Measurements from ENCODE around the gene SULT2A1.
"Not testable (repeated sequence)": the region's sequence is repeated elsewhere in the genome, so short reads cannot be mapped to it uniquely, and the experiment has no call there.

SULT2A1 gene

GRCh38 chr19:47859838-47860237 lies 26.3 kb downstream of the SULT2A1 start:
- DNase-seq = not testable (repeated sequence)

- not testable (repeated sequence) for DNase-seq
Measured at GRCh38 chr19:47858646-47859285, 27.3 kb downstream of the SULT2A1 start, which contains the start of gene TPRX2. TPRX2 (plus strand) TSS chr19:47859235; CDS start chr19:47859247, 12 bp downstream.

DNA sequence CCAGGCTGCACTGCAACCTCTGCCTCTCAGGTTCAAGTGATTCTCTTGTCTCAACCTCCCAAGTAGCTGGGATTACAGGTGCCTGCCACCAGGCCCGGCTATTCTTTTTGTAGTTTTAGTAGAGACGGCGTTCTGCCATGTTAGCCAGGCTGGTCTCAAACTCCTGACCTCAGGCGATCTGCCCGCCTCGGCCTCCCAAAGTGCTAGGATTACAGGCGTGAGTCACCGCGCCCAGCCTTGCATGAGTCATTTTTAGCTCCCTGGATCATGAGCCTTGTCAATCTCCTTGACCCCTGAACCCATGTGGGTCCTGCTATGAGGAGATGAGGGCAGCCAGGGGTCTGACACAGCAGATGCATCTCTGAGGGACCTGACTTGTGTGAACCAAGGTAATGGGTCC lies 27.9 kb downstream of the SULT2A1 start:
- DNase-seq = not testable (repeated sequence)

DNA sequence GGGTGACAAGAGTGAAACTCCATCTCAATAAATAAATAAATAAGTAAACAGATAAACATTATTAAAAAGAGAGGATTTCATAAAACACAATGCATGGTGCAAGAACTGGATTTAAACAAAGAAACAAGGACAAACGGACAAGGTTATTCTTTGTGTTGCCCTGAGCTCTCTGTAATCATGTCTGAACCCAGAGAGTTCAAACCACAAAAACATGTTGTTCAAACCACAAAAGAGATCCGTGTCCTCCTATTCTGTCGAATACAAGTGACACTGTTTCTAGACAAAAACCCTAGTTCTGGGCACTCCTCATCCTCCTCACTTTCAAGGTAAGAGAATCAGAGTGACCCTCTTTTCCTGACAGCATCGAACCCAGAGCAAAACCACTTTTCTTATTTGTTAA lies 31.7 kb downstream of the SULT2A1 start:
- no peak for DNase-seq

DNA sequence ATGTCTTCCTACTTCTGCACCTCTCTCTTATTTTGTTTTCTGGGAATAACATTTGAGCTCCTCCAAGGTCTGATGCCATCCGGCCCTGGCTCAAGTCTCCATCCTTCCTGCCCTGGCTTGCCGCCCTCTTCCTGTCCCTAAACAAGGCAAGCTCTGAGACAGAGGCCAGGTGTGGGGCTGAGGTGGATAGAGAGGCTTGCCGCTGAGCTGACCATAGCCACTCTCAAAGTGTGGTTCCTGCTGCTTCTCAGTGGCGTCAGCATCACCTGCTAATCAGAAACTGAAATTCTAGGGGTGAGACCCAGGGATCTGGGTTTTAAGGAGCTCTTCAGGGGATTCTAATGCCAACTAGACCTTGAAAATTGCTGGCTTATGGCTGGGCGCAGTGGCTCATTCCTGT lies 33.1 kb downstream of the SULT2A1 start:
- no peak for DNase-seq

DNA sequence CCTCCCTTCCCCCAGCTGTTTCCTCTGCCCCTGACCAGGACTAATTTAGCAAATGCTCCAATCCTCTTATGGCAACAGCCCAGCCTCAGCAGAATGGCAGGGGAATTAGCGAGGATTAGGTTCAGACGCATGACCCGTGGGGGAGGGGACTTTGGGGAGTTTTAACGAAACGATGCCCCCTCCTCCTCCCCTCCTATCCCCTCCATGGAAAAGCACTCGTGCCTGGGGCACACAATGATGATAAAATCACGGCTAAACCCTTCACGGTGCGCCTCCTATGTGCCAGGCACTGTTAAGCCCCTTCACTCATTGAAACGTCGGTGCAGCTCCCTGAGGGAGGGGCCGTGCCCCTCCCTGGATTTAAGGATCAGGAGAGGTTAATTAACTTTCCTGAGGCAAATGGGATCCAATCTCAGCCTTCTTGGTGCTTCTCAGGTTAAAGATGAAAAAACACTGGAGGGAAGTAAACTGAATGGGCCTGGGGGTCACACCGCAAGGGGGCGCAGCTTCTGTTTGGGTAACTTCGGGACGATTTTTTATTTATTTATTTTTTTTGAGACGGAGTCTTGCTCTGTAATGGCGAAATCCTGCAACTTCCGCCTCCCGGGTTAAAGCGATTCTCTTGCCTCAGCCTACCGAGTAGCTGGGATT lies 37.2 kb downstream of the SULT2A1 start:
- no peak for DNase-seq

DNA sequence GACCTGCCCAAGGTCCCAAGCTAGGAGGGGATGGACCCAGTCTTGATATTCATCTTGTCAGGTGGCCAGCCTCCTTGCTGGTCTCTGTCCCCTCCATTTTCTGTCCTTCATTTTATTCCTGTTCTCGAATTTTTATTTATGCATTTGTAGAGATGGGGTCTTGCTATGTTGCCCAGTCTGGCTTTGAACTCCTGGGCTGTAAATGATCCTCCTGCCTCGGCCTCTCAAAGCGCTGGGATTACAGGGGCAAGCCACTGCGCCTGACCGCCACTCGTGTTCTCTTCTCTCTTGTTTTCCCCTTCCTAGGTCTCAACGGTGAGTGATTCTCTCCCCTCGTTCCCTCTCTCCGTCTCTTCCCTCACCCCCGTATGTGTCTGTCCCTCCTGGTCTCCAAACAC lies 37.7 kb downstream of the SULT2A1 start:
- no peak for DNase-seq

- no peak for DNase-seq
Measured at GRCh38 chr19:47842941-47843340, 43.2 kb downstream of the SULT2A1 start.

- no peak for DNase-seq
Measured at GRCh38 chr19:47839913-47840312, 46.2 kb downstream of the SULT2A1 start.

GRCh38 chr19:47839411-47839810 lies 46.7 kb downstream of the SULT2A1 start:
- no peak for DNase-seq

DNA sequence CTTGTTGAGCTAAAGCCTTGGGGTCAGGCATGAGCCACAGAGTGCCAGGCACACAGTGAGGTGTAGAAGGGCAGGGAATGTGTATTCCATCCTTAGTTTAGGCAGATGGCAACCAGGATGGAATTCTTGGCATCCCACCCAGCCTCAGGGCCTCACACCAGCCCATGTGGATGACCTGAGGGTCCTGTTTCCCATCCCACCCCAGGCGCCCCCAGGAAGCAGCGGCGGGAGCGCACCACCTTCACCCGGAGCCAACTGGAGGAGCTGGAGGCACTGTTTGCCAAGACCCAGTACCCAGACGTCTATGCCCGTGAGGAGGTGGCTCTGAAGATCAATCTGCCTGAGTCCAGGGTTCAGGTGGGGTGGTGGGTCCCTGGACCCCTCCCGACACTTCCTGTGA lies 50.1 kb downstream of the SULT2A1 start:
- DNase-seq = no peak

GRCh38 chr19:47832723-47833122 lies 53.4 kb downstream of the SULT2A1 start:
- DNase-seq = no peak

DNA sequence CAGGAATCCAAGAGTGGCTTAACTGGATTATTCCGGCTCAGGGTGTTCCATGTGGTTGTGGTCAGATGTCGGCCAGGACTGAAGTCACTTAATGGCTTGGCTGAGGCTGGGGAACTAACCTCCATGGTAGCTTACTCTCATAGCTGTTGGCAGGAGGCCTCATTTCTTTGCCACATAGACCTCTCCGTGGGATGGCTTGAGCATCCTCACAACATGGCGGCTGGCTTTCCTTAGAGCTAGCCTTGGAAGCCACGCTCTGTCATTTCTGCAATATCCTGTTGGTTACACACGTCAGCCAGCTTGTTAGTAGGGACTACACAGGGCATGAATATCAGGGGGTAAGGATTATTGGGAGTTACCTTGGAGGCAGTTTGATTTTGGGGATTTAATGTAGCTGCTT lies 59.3 kb downstream of the SULT2A1 start:
- DNase-seq = no peak

- DNase-seq = no peak
Measured at GRCh38 chr19:47824396-47824795, 61.7 kb downstream of the SULT2A1 start.

- DNase-seq = no peak
Measured at GRCh38 chr19:47821460-47822020, 64.6 kb downstream of the SULT2A1 start, which contains the start of gene CRX. CRX (plus strand) TSS chr19:47821937; CDS start chr19:47834444, 12,507 bp downstream.
